HL-60/S4 treated with retinoic acid at 250 ng/mL for 4 days and 3 days (cell line): ENCODE results near the gene BAZ1A.
"Not testable (repeated sequence)": the region's sequence is repeated elsewhere in the genome, so short reads cannot be mapped to it uniquely, and the experiment has no call there.

ENCODE experiments used
- in situ Hi-C: fragments of 300-500 bp; cut with MboI; formaldehyde crosslinking; loops from 2 replicates; pipeline ENCODE4 v1.7.0; 2022; ENCODE audit warnings: low sequenced_read_pairs

BAZ1A gene

GRCh38 chr14:34792598-34792997, 82.6 kb downstream of the BAZ1A start:
- in situ Hi-C loops = no loop called here

- in situ Hi-C loops = no loop called here
These were observed 89.7 kb downstream of the BAZ1A start for GRCh38 chr14:34785223-34786006.

- in situ Hi-C loops = no loop called here
These were observed 93.1 kb downstream of the BAZ1A start for GRCh38 chr14:34782031-34782430.

GRCh38 chr14:34781242-34781641, 93.9 kb downstream of the BAZ1A start:
- in situ Hi-C loops = no loop called here

- in situ Hi-C loops = no loop called here
These were observed 94.5 kb downstream of the BAZ1A start for GRCh38 chr14:34780646-34781045.

- in situ Hi-C loops = no loop called here
These were observed 96.4 kb downstream of the BAZ1A start for GRCh38 chr14:34778744-34779143.

- in situ Hi-C loops = no loop called here
These were observed 98.5 kb downstream of the BAZ1A start for GRCh38 chr14:34776611-34777010.

- in situ Hi-C loops = no loop called here
These were observed 99.2 kb downstream of the BAZ1A start for GRCh38 chr14:34775922-34776321.

GRCh38 chr14:34775342-34775741, 99.8 kb downstream of the BAZ1A start:
- in situ Hi-C loops = no loop called here

- in situ Hi-C loops = no loop called here
These were observed 104.3 kb downstream of the BAZ1A start for GRCh38 chr14:34770901-34771300.

GRCh38 chr14:34766606-34767005, 108.6 kb downstream of the BAZ1A start:
- in situ Hi-C loops = no loop called here

GRCh38 chr14:34766060-34766459, 109.1 kb downstream of the BAZ1A start:
- in situ Hi-C loops = no loop called here

GRCh38 chr14:34755215-34755614, 119.9 kb downstream of the BAZ1A start:
- in situ Hi-C loops = no loop called here

GRCh38 chr14:34754687-34755086, 120.5 kb downstream of the BAZ1A start:
- in situ Hi-C loops = no loop called here

GRCh38 chr14:34750670-34751069, 124.5 kb downstream of the BAZ1A start:
- in situ Hi-C loops = no loop called here

- in situ Hi-C loops = no loop called here
These were observed 124.9 kb downstream of the BAZ1A start for GRCh38 chr14:34750233-34750632.

GRCh38 chr14:34749408-34749807, 125.8 kb downstream of the BAZ1A start:
- in situ Hi-C loops = no loop called here

- in situ Hi-C loops = no loop called here
These were observed 132.7 kb downstream of the BAZ1A start for GRCh38 chr14:34742270-34743115.

- in situ Hi-C loops = no loop called here
These were observed 133.3 kb downstream of the BAZ1A start for GRCh38 chr14:34741840-34742239.

GRCh38 chr14:34740139-34740538, 135.0 kb downstream of the BAZ1A start:
- in situ Hi-C loops = not testable (repeated sequence)

GRCh38 chr14:34737079-34737478, 138.1 kb downstream of the BAZ1A start:
- in situ Hi-C loops = not testable (repeated sequence)

GRCh38 chr14:34733245-34733644, 141.9 kb downstream of the BAZ1A start:
- in situ Hi-C loops = no loop called here
